Tibial nerve (tissue), 4 donors: ENCODE measurements around the gene MLST8. TPM values are rescaled to one million over a fixed set of nuclear protein-coding genes. Genes with fewer than 3 reads are reported as not detected.
A peak's percentile ranks its signal among the peaks of the same experiment; 100 is the strongest.

ENCODE experiments used
- DNase-seq, 2 donors: peaks; one replicate each; pipeline ENCODE4 v3.0.0-alpha.2; 2019; ENCODE audit warnings: low spot score in 2 of 2
- H3K27ac ChIP-seq, 4 donors: fragments of 200-600 bp; sonication (generic) in 3 of 4; one replicate each; pipeline ENCODE4 v1.5.1; 2017 to 2019; ENCODE audit warnings: mild to moderate bottlenecking in 1 of 4
- H3K27me3 ChIP-seq, 2 donors: fragments of 200-600 bp; sonication (generic) in 1 of 2; one replicate each; pipeline versions ENCODE4 v1.5.1 to v1.6.0; 2017 to 2019
- H3K36me3 ChIP-seq, 3 donors: fragments of 200-600 bp; sonication (generic); one replicate each; pipeline ENCODE4 v1.5.1; 2018 to 2019
- H3K4me1 ChIP-seq, 4 donors: fragments of 200-600 bp; sonication (generic) in 3 of 4; one replicate each; pipeline ENCODE4 v1.5.1; 2017 to 2019
- H3K4me3 ChIP-seq, 4 donors: fragments of 200-600 bp; sonication (generic) in 3 of 4; one replicate each; pipeline ENCODE4 v1.5.1; 2017 to 2019; ENCODE audit warnings: mild to moderate bottlenecking in 1 of 4, moderate library complexity in 1 of 4
- H3K9me3 ChIP-seq, 4 donors: fragments of 200-600 bp; sonication (generic) in 3 of 4; one replicate each; pipeline ENCODE4 v1.5.1; 2017 to 2019
- EP300 ChIP-seq, 2 donors: sonication (generic); formaldehyde crosslinking; IDR thresholded peaks; one replicate each; pipeline ENCODE4 v1.6.1; 2017; ENCODE audit warnings: antibody characterized with exemption in 2 of 2, mild to moderate bottlenecking in 1 of 2
- POLR2A ChIP-seq, 2 donors: fragments of 450-650 bp; IDR thresholded peaks; one replicate each; pipeline ENCODE4 v1.6.1; 2017; ENCODE audit warnings: antibody characterized with exemption in 2 of 2, mild to moderate bottlenecking in 2 of 2, moderate library complexity in 2 of 2
- WGBS, 2 donors: methylation state at CpG; one replicate each; pipeline ENCODE4 v1.1.5; 2018; 5-methylcytosine and 5-hydroxymethylcytosine counted together
- total RNA-seq, 4 donors: library from RNA; depleted of rRNA; stranded (reverse); fragments of >200 nt; gene quantifications; one replicate each; pipeline ENCODE4 v1.1.0, GENCODE V29; 2016
- TF ChIP-seq, protein P1 (sequence below), 5 experiments: fragments of 200-600 bp in 3 of 5; fragments of 450-650 bp in 2 of 5; sonication (generic) in 3 of 5; IDR thresholded peaks; one replicate each; pipeline ENCODE4 v1.5.1; 2016 to 2019; ENCODE audit warnings: antibody characterized with exemption in 5 of 5, mild to moderate bottlenecking in 3 of 5, moderate library complexity in 2 of 5

Gene MLST8
- total RNA-seq, 4 donors from 2014 or later, result 28.8 to 73.8 (median 43.8) TPM

DNA sequence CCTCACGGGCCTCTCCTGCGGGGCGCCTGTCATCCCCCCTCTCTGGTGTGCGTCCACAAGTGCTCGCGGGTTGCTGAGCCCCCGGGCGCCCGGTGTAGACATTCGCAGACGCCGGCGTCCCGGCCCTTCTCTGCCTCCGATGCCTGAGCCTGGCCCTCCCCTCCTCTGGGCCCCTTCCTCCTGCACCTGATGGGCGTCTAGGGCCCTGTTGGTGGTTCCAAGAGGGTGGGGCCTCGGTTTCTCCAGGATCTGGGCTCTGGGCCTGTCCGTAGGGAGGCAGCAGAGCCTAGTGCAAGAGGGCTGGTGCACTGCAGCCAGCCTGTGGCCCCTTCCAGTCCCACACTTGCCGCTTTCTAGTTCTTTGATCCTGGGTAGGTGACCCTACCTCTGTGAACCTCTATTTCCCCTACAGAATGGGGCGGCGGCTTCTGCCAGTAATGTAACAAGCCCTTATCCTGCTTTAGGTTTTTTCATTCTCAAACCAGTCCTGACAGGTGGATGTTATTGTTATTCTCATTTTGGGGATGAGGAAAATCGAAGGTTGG lies 18.8 kb downstream of the MLST8 start:
- Histone ChIP-seq H3K4me3 (peak overlapping the region; percentile 73 to 98 (median 90)), H3K9me3 (no peaks in the 10 kb centered on the region), H3K27me3 (no peaks in the 10 kb centered on the region), H3K27ac (peak overlapping the region; percentile 77 to 94 (median 88)), H3K36me3 (peaks cover 0 to 25% (median 7%) of the 10 kb centered on the region in 3 donors), H3K4me1 (peaks cover 0 to 34% (median 12%) of the 10 kb centered on the region in 4 donors)
- DNase-seq, result no peak
- TF ChIP-seq POLR2A (IDR thresholded peaks at IDR 0.05) (no peak), EP300 (IDR thresholded peaks at IDR 0.05) (no peak)
- TF ChIP-seq, protein P1, sequence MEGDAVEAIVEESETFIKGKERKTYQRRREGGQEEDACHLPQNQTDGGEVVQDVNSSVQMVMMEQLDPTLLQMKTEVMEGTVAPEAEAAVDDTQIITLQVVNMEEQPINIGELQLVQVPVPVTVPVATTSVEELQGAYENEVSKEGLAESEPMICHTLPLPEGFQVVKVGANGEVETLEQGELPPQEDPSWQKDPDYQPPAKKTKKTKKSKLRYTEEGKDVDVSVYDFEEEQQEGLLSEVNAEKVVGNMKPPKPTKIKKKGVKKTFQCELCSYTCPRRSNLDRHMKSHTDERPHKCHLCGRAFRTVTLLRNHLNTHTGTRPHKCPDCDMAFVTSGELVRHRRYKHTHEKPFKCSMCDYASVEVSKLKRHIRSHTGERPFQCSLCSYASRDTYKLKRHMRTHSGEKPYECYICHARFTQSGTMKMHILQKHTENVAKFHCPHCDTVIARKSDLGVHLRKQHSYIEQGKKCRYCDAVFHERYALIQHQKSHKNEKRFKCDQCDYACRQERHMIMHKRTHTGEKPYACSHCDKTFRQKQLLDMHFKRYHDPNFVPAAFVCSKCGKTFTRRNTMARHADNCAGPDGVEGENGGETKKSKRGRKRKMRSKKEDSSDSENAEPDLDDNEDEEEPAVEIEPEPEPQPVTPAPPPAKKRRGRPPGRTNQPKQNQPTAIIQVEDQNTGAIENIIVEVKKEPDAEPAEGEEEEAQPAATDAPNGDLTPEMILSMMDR (IDR thresholded peaks at IDR 0.05), result no peak
- 15 to 42% methylated on average over 4 to 11 of the region's 22 CpGs for WGBS, 2 donors

GRCh38 chr16:2226245-2226793 lies 21.1 kb downstream of the MLST8 start:
- Histone ChIP-seq H3K9me3 (no peaks in the 10 kb centered on the region), H3K27ac (no peak overlapping the region), H3K4me1 (peaks cover 0 to 34% (median 12%) of the 10 kb centered on the region in 4 donors), H3K27me3 (no peaks in the 10 kb centered on the region), H3K36me3 (peaks cover 0 to 48% (median 15%) of the 10 kb centered on the region in 3 donors), H3K4me3 (no peak overlapping the region)
- no peak for DNase-seq
- 63 to 71% methylated on average over 9 of the region's 9 CpGs for WGBS, 2 donors
- no peak for TF ChIP-seq POLR2A (IDR thresholded peaks at IDR 0.05)
- TF ChIP-seq, protein P1 (IDR thresholded peaks at IDR 0.05), result no peak
- no peak for TF ChIP-seq EP300 (IDR thresholded peaks at IDR 0.05)

DNA sequence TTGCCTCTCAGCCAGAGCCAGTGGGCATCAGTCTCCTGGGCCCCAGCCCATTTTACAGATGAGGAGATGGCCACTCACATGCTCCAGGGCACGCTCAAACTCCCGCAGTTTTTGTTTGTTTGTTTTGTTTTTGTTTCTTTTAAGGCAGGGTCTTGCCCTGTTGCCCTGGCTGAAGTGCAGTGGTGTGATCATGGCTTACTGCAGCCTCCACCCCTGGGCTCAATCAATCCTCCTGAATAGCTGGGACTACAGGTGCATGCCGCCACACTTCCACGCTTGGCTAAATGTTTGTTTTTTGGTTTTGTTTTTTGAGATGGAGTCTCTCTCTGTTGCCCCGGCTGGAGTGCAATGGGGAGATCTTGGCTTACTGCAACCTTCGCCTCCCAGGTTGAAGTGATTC lies 21.7 kb downstream of the MLST8 start:
- WGBS, 2 donors, result 83 to 90% methylated on average over 6 of the region's 6 CpGs
- TF ChIP-seq, protein P1 (IDR thresholded peaks at IDR 0.05), result no peak
- TF ChIP-seq EP300 (IDR thresholded peaks at IDR 0.05) (no peak), POLR2A (IDR thresholded peaks at IDR 0.05) (no peak)
- H3K36me3 ChIP-seq, result peaks cover 0 to 54% (median 20%) of the 10 kb centered on the region in 3 donors

DNA sequence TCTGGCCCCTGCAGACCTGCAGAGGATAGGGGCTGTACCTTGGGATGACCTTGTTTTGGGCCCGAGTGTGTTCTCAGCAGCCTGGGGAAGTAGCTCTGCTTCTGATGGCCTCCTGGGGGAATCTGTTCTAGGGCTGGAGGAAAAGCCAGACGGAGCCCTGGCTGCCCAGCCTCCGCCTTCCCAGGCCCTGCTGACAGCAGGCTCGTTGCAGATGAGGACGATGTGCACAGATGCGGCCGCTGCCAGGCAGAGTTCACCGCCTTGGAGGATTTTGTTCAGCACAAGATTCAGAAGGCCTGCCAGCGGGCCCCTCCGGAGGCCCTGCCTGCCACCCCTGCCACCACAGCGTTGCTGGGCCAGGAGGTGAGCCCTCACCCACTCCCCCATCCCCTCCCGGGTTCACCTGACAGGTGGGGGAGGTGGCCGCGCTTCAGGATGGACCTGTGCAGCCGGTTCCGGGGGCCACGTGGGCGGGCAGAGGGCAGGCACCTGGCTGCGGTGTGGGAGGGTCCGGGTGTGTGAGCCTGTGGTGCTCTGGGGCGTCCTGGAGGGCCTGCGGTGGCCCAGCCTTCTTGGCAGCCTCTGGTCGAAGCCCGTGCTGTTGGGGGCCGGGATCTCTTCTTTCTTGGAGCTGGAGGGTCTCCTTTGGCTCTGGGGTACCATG lies 23.0 kb downstream of the MLST8 start:
- Histone ChIP-seq H3K4me1 (peaks cover 0 to 30% (median 12%) of the 10 kb centered on the region in 4 donors), H3K9me3 (no peaks in the 10 kb centered on the region), H3K27ac (no peak overlapping the region), H3K36me3 (peaks cover 6 to 68% (median 32%) of the 10 kb centered on the region in 3 donors), H3K27me3 (no peaks in the 10 kb centered on the region), H3K4me3 (no peak overlapping the region)
- no peak for TF ChIP-seq POLR2A (IDR thresholded peaks at IDR 0.05)
- no peak for TF ChIP-seq EP300 (IDR thresholded peaks at IDR 0.05)
- TF ChIP-seq, protein P1 (IDR thresholded peaks at IDR 0.05), result no peak
- DNase-seq, result no peak
- 89 to 92% methylated on average over 8 to 23 of the region's 25 CpGs for WGBS, 2 donors

More for the DNA sequence above, 21.7 kb downstream of the MLST8 start:
- Histone ChIP-seq H3K27ac (no peak overlapping the region), H3K27me3 (no peaks in the 10 kb centered on the region), H3K9me3 (no peaks in the 10 kb centered on the region), H3K4me3 (no peak overlapping the region), H3K4me1 (peaks cover 0 to 34% (median 12%) of the 10 kb centered on the region in 4 donors)
- DNase-seq, result no peak

DNA sequence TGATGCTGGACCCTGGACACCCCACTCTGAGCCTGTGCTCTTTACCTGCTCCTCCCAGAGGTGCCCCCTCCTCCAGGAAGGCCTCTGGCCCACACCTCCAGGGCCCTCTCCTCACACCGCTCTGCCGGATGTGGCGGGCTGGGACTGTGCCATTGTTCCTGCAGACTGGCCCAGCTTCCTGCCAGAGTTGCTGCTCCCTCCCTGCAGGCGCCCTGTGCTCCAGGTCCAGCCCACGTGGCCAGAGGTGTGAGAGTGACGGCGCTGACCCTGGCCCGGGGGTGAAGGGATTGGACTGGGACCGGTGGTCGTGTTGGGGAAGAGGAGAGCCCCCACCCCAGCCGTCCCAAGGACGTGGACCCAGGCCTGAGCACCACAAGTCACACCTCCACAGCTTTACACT lies 23.8 kb downstream of the MLST8 start:
- H3K27me3 ChIP-seq, result no peaks in the 10 kb centered on the region
- DNase-seq, result no peak
- peaks cover 6 to 76% (median 34%) of the 10 kb centered on the region in 3 donors for H3K36me3 ChIP-seq
- TF ChIP-seq EP300 (IDR thresholded peaks at IDR 0.05) (no peak), POLR2A (IDR thresholded peaks at IDR 0.05) (no peak)
- TF ChIP-seq, protein P1 (IDR thresholded peaks at IDR 0.05), result no peak
- no peaks in the 10 kb centered on the region for H3K9me3 ChIP-seq
- H3K4me3 ChIP-seq, result no peak overlapping the region
- peaks cover 0 to 29% (median 11%) of the 10 kb centered on the region in 4 donors for H3K4me1 ChIP-seq
- no peak overlapping the region for H3K27ac ChIP-seq
- 85 to 96% methylated on average over 11 to 12 of the region's 12 CpGs for WGBS, 2 donors
